Measurements from ENCODE around the gene GHDC. TPM values are rescaled to one million over a fixed set of nuclear protein-coding genes. Genes with fewer than 3 reads are reported as not detected.

GHDC gene
- total and polyA plus RNA-seq, 4 donors: 13.1 to 27.5 (median 21.7) TPM

Other genes with a start within 250 kb of the GHDC start
- 10 to 100 TPM; 50.2 to 59.3 TPM for gene CNP, start 227.7 kb downstream of the GHDC start, total RNA-seq
- 10 to 100 TPM; 15.5 to 36.4 TPM for gene CNP, start 227.7 kb downstream of the GHDC start, polyA plus RNA-seq
- 10 to 100 TPM; 68.2 to 84.2 TPM for gene DNAJC7, start 177.1 kb downstream of the GHDC start, total RNA-seq
- 10 to 100 TPM; 74.3 to 74.4 TPM for gene DNAJC7, start 177.1 kb downstream of the GHDC start, polyA plus RNA-seq
- gene NKIRAS2, start 174.4 kb downstream of the GHDC start, total RNA-seq: 10 to 100 TPM; 25.3 to 28.5 TPM
- 10 to 100 TPM; 23.0 to 25.3 TPM for gene NKIRAS2, start 174.4 kb downstream of the GHDC start, polyA plus RNA-seq
- under 1 TPM; 0.32 to 0.96 TPM for gene C17orf113, start 143.9 kb downstream of the GHDC start, total RNA-seq
- under 1 TPM; 0.50 to 0.74 TPM for gene C17orf113, start 143.9 kb downstream of the GHDC start, polyA plus RNA-seq
- gene ZNF385C, start 96.0 kb downstream of the GHDC start, total RNA-seq: not detected
- gene ZNF385C, start 96.0 kb downstream of the GHDC start, polyA plus RNA-seq: under 1 TPM in 1 of 2 donors, not detected in 1; 0.49 TPM
- gene DHX58, start 81.8 kb downstream of the GHDC start, total RNA-seq: 10 to 100 TPM; 11.6 to 24.5 TPM
- 10 to 100 TPM in 1 of 2 donors, 1 to 10 TPM in 1; 3.6 to 45.5 TPM for gene DHX58, start 81.8 kb downstream of the GHDC start, polyA plus RNA-seq
- 10 to 100 TPM; 24.8 to 49.3 TPM for gene KAT2A, start 73.1 kb downstream of the GHDC start, total RNA-seq
- gene KAT2A, start 73.1 kb downstream of the GHDC start, polyA plus RNA-seq: 100 to 1,000 TPM in 1 of 2 donors, 1 to 10 TPM in 1; 8.9 to 109 TPM
- gene HSPB9, start 71.7 kb downstream of the GHDC start, total RNA-seq: not detected
- gene HSPB9, start 71.7 kb downstream of the GHDC start, polyA plus RNA-seq: under 1 TPM; 0.15 to 0.63 TPM
- gene RAB5C, start 39.5 kb downstream of the GHDC start, total RNA-seq: 100 to 1,000 TPM; 109 to 130 TPM
- gene RAB5C, start 39.5 kb downstream of the GHDC start, polyA plus RNA-seq: 100 to 1,000 TPM; 122 to 156 TPM
- gene KCNH4, start 13.4 kb downstream of the GHDC start, total RNA-seq: under 1 TPM; 0.15 to 0.32 TPM
- gene KCNH4, start 13.4 kb downstream of the GHDC start, polyA plus RNA-seq: not detected
- not detected for gene HCRT, start 9.0 kb downstream of the GHDC start, total RNA-seq
- gene HCRT, start 9.0 kb downstream of the GHDC start, polyA plus RNA-seq: not detected
- gene STAT5B, start 81.9 kb upstream of the GHDC start, total RNA-seq: 100 to 1,000 TPM in 1 of 2 donors, 10 to 100 TPM in 1; 78.0 to 106 TPM
- 10 to 100 TPM; 18.0 to 54.6 TPM for gene STAT5B, start 81.9 kb upstream of the GHDC start, polyA plus RNA-seq
- gene STAT5A, start 94.0 kb upstream of the GHDC start, total RNA-seq: 10 to 100 TPM; 42.1 to 63.2 TPM
- 10 to 100 TPM; 10.9 to 20.8 TPM for gene STAT5A, start 94.0 kb upstream of the GHDC start, polyA plus RNA-seq
- 100 to 1,000 TPM; 279 to 297 TPM for gene STAT3, start 193.9 kb upstream of the GHDC start, total RNA-seq
- 10 to 100 TPM; 34.1 to 78.3 TPM for gene STAT3, start 193.9 kb upstream of the GHDC start, polyA plus RNA-seq
- 100 to 1,000 TPM; 569 to 643 TPM for gene CAVIN1, start 228.8 kb upstream of the GHDC start, total RNA-seq
- 100 to 1,000 TPM; 350 to 422 TPM for gene CAVIN1, start 228.8 kb upstream of the GHDC start, polyA plus RNA-seq